ENCODE measurements around the gene RPTOR. TPM values are rescaled to one million over a fixed set of nuclear protein-coding genes. Genes with fewer than 3 reads are reported as not detected.

RPTOR gene
- total RNA-seq, 4 donors from 2014 or later, result 34.1 to 65.8 (median 43.6) TPM

DNA sequence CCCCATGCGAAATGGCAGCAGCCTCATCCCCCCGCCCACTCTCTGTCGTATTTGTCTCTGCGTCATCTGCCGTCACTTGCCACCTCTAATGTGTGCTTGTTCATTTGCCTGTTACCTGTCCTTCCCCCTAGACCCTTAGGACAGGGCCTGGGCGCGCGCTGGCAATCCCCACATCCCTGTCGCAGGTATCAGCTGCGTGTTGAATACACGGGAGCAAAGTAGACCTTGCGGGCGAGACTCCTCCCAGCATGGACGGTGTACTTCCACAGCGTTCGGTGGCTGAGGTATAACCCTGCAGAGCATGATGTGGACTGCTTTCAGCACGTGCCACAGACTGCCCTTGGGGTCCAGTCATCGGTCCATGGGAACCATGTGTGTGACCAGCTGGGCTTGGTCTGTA, 276.9 kb downstream of the RPTOR start:
- intact Hi-C loops (cut with DNase I), result no loop called here
- H3K36me3 ChIP-seq, result peaks cover 0 to 52% (median 34%) of the 10 kb centered on the region in 4 donors
- H3K9me3 ChIP-seq, result no peaks in the 10 kb centered on the region
- no peaks in the 10 kb centered on the region for H3K27me3 ChIP-seq
- H3K4me3 ChIP-seq, result no peak overlapping the region
- 96% methylated on average over 16 of the region's 18 CpGs for WGBS
- no peak for DNase-seq (ENCODE audit: extremely low spot score)
- TF ChIP-seq POLR2A (IDR thresholded peaks at IDR 0.05; ENCODE audit: low read depth) (no peak), POLR2AphosphoS5 (IDR thresholded peaks at IDR 0.05) (no peak), EP300 (IDR thresholded peaks at IDR 0.05) (no peak)
- no peak overlapping the region for H3K27ac ChIP-seq (replicated peaks in 1 of 4)
- peaks cover 0 to 6% (median 2%) of the 10 kb centered on the region in 4 donors for H3K4me1 ChIP-seq

DNA sequence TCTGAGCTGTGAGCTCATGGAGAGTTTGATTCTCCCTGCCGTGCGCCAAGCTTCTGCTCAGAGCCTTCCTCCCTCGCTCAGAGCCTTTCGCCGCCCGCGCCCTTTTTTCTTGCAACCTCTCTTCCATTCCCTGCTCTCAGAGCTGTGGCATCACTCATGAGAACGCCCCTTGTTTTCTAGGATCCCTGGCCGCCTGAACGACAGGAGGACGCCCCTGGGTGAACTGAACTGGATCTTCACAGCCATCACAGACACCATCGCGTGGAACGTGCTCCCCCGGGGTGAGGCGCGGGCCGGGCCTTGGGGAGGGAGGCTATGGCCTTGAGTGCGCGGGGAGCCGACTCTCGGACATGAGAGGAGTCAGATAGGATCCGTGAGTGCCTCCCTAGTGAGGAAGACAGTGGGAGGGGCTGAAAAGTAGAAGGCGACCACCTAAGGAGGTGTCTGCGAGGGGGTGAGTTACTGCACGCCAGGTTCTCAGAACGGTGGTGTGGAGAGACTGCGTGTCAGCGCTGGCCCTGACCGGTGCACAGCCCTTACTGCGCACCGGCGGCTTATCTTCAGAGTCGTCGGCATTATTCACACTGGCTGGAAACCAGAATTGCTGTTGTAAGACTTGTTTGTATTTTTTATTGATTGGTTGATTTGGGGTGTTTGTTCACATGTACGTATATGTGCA, 277.5 kb downstream of the RPTOR start:
- Histone ChIP-seq H3K27ac (replicated peaks in 1 of 4) (no peak overlapping the region), H3K4me1 (peaks cover 0 to 12% (median 6%) of the 10 kb centered on the region in 4 donors), H3K4me3 (no peak overlapping the region), H3K9me3 (no peaks in the 10 kb centered on the region), H3K36me3 (peaks cover 0 to 58% (median 39%) of the 10 kb centered on the region in 4 donors), H3K27me3 (no peaks in the 10 kb centered on the region)
- intact Hi-C loops (cut with DNase I), result no loop called here
- TF ChIP-seq POLR2AphosphoS5 (IDR thresholded peaks at IDR 0.05) (no peak), EP300 (IDR thresholded peaks at IDR 0.05) (no peak)
- TF ChIP-seq, protein P1, sequence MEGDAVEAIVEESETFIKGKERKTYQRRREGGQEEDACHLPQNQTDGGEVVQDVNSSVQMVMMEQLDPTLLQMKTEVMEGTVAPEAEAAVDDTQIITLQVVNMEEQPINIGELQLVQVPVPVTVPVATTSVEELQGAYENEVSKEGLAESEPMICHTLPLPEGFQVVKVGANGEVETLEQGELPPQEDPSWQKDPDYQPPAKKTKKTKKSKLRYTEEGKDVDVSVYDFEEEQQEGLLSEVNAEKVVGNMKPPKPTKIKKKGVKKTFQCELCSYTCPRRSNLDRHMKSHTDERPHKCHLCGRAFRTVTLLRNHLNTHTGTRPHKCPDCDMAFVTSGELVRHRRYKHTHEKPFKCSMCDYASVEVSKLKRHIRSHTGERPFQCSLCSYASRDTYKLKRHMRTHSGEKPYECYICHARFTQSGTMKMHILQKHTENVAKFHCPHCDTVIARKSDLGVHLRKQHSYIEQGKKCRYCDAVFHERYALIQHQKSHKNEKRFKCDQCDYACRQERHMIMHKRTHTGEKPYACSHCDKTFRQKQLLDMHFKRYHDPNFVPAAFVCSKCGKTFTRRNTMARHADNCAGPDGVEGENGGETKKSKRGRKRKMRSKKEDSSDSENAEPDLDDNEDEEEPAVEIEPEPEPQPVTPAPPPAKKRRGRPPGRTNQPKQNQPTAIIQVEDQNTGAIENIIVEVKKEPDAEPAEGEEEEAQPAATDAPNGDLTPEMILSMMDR (IDR thresholded peaks at IDR 0.05), result no peak
- DNase-seq (ENCODE audit: extremely low spot score), result no peak
- WGBS, result 97% methylated on average over 36 of the region's 36 CpGs

DNA sequence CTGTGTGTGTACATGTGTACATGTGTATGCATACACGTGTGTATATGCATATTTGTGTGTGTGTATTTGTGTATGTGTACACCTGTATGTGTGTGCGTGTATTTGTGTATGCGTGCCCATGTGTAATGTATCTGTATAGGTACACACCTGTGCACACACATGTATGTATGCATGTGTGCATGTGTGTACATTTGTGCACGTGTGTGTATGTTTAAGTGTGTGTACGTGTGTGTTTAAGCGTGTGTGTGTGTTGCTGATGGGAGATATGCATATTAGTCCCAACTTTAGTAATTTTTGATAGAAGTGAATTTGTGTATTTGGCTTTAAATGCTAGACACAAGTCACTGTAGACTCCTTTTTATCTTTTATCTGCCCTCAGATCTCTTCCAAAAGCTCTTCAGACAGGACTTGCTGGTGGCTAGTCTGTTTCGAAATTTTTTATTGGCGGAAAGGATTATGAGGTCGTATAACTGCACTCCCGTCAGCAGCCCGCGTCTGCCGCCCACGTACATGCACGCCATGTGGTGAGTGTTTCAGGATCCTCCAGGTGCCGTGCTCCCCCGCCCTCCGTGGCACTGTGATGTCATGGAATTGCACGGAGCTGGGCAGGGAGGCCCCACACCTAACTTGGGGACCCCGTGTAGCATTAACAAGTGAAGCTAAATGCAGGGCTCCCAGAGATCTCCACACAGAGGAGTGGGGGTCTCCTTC, 278.2 kb downstream of the RPTOR start:
- WGBS, result 90% methylated on average over 17 of the region's 20 CpGs
- peaks cover 0 to 64% (median 45%) of the 10 kb centered on the region in 4 donors for H3K36me3 ChIP-seq
- intact Hi-C loops (cut with DNase I), result no loop called here
- DNase-seq (ENCODE audit: extremely low spot score), result no peak
- H3K9me3 ChIP-seq, result no peaks in the 10 kb centered on the region
- peaks cover 0 to 18% (median 11%) of the 10 kb centered on the region in 4 donors for H3K4me1 ChIP-seq
- TF ChIP-seq POLR2AphosphoS5 (IDR thresholded peaks at IDR 0.05), result no peak
- TF ChIP-seq, protein P1 (IDR thresholded peaks at IDR 0.05), result no peak
- no peak for TF ChIP-seq POLR2A (IDR thresholded peaks at IDR 0.05; ENCODE audit: low read depth)
- TF ChIP-seq EP300 (IDR thresholded peaks at IDR 0.05), result no peak
- H3K4me3 ChIP-seq, result no peak overlapping the region
- H3K27me3 ChIP-seq, result no peaks in the 10 kb centered on the region
- no peak overlapping the region for H3K27ac ChIP-seq (replicated peaks in 1 of 4)

DNA sequence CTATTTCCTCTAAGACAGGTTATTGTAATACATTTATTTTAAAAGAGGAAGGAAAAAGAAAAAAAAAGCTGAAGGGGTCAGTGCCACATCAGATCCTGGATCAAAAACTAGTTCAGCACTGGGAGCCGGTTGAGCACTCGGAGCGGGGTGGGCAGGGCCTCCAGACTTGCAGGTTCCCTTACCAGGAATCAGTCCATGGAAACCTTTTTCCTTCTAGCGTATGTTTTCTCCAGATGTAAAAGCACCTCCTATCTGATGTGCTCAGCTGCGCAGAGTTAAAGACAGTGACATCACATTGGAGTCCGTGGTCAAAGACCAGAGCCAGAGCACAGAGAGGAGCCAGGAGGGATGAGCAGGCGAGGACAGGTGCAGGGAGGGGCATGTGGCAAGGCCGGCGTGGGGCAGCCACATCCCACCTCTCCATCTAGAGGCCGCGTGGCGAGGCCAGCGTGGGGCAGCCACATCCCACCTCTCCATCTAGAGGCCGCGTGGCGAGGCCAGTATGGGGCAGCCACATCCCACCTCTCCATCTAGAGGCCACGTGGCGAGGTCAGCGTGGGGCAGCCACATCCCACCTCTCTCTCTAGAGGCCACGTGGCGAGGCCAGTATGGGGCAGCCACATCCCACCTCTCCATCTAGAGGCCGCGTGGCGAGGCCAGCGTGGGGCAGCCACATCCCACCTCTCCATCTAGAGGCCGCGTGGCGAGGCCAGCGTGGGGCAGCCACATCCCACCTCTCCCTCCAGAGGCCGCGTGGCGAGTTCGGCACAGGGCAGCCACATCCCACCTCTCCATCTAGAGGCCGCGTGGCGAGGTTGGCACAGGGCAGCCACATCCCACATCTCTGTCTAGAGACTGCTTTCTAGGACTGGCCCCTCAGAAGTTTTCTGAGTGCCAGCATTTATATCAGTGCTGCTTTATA, 280.2 kb downstream of the RPTOR start:
- H3K4me1 ChIP-seq, result peaks cover 0 to 18% (median 11%) of the 10 kb centered on the region in 4 donors
- peaks cover 0 to 70% (median 45%) of the 10 kb centered on the region in 4 donors for H3K36me3 ChIP-seq
- no peak for DNase-seq (ENCODE audit: extremely low spot score)
- no peak overlapping the region for H3K4me3 ChIP-seq
- no peaks in the 10 kb centered on the region for H3K9me3 ChIP-seq
- no peak for TF ChIP-seq EP300 (IDR thresholded peaks at IDR 0.05)
- TF ChIP-seq POLR2AphosphoS5 (IDR thresholded peaks at IDR 0.05), result no peak
- TF ChIP-seq POLR2A (IDR thresholded peaks at IDR 0.05; ENCODE audit: low read depth), result no peak
- H3K27ac ChIP-seq (replicated peaks in 1 of 4), result no peak overlapping the region
- WGBS, result 93% methylated on average over 36 of the region's 36 CpGs
- no peaks in the 10 kb centered on the region for H3K27me3 ChIP-seq
- intact Hi-C loops (cut with DNase I), result no loop called here

DNA sequence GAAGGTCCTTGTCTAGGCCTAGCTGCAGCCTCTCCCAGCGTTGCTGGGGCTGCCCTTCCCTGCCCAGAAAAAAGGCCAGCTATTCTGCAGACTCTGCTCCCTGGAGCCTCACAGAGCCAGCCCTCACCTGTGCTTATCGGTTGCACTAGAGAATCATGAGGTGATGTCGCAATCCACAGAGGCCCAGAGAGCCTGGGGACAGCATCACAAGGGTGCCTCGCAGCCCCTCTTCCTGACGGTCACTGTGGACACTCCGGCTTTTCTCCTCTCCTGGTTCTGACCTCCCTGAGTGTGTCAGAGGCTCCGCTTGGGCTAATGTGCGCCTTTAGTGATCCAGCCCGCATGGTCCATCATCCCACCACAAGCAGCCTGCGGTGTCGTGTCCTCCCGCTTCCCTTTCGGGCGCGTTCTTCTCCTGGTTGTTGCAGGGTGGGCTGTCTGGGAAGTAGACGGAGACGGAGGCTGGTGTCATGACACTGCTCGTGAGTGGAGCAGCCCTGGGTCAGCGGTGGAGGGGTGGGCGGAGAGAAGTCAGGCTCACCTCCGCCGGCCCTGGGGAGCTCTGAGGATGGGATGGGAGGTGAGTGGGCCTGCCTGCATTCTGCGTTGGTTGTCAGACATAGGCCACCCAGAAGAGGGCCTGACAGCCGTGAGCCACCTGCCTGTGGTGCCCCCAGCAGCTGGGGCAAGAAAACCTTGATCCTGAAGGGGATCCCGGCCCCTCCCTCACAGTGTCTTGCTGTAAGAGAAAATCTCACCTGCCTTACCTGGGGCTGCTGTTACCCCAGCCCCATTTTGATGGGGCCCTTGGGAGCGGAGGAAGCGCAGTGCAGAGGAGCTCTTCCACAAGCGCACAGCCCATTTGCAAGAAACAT, 281.1 kb downstream of the RPTOR start:
- no peak for DNase-seq (ENCODE audit: extremely low spot score)
- Histone ChIP-seq H3K4me3 (no peak overlapping the region), H3K27me3 (no peaks in the 10 kb centered on the region), H3K4me1 (peaks cover 0 to 18% (median 11%) of the 10 kb centered on the region in 4 donors), H3K9me3 (no peaks in the 10 kb centered on the region), H3K36me3 (peaks cover 0 to 70% (median 45%) of the 10 kb centered on the region in 4 donors), H3K27ac (replicated peaks in 1 of 4) (no peak overlapping the region)
- WGBS, result 95% methylated on average over 23 of the region's 28 CpGs
- TF ChIP-seq POLR2AphosphoS5 (IDR thresholded peaks at IDR 0.05), result no peak
- TF ChIP-seq EP300 (IDR thresholded peaks at IDR 0.05), result no peak
- TF ChIP-seq, protein P1 (IDR thresholded peaks at IDR 0.05), result no peak
- no peak for TF ChIP-seq POLR2A (IDR thresholded peaks at IDR 0.05; ENCODE audit: low read depth)
- intact Hi-C loops (cut with DNase I), result no loop called here

Data from esophagus muscularis mucosa (tissue), 4 donors.